Measurements from ENCODE around the gene HOXA10. TPM values are rescaled to one million over a fixed set of nuclear protein-coding genes. Genes with fewer than 3 reads are reported as not detected.

Gene HOXA10
- total RNA-seq, 1 experiment from 2014 or later: 9.5 TPM

GRCh38 chr7:27151341-27151930 lies 22.7 kb downstream of the HOXA10 start:
- POLR2A ChIA-PET: interaction anchor here (1.0 kb wide), 2 partner anchors 9 to 36 kb away, joined by 4 to 5 read pairs; no protein-coding TSS in a partner anchor
- H3K36me3 Mint-ChIP-seq (ENCODE audit: insufficient read depth, unreplicated experiment): peaks cover 25% of the 10 kb centered on the region
- H3K36me3 ChIP-seq (ENCODE audit: control insufficient read depth, insufficient read depth, low read length): no peaks in the 10 kb centered on the region; the same call in 1 of the 2 replicates
- H3K4me1 Mint-ChIP-seq (ENCODE audit: low read depth, unreplicated experiment): no peaks in the 10 kb centered on the region
- H3K4me3 ChIP-seq (ENCODE audit: low read depth, low read length): peak overlapping the region; percentile 68
- H3K4me3 Mint-ChIP-seq (ENCODE audit: unreplicated experiment): peak overlapping the region; percentile 94
- no peaks in the 10 kb centered on the region for H3K9me3 ChIP-seq
- H3K27ac Mint-ChIP-seq (ENCODE audit: unreplicated experiment): peak overlapping the region; percentile 82
- H3K27me3 Mint-ChIP-seq (ENCODE audit: insufficient read depth, unreplicated experiment): no peaks in the 10 kb centered on the region
- CTCF ChIA-PET: interaction anchor here (0.5 to 4.0 kb wide), 13 partner anchors 9 to 471 kb away, joined by 3 to 40 read pairs (median 3); partner anchors contain the start of genes HOXA4 and HOXA9
- no peaks in the 10 kb centered on the region for H3K27me3 ChIP-seq (replicated peaks; ENCODE audit: control insufficient read depth, insufficient read depth, low read length)
- peak in 1 of 2 experiments; percentile 38 for DNase-seq
- no TSS peak for BruUV-seq (replicated peaks)
- no peak for TF ChIP-seq CTCF (IDR thresholded peaks at IDR 0.05; ENCODE audit: insufficient read depth in 1 of 2, low read depth in 1 of 2, low read length in 1 of 2, severe bottlenecking in 1 of 2, unreplicated experiment in 1 of 2)
- H3K4me1 ChIP-seq: peaks cover 27% of the 10 kb centered on the region
- intact Hi-C loops (cut with micrococcal nuclease; ENCODE audit: unreplicated experiment): loop anchor here (1.0 kb wide), 1 partner anchor 10 kb away; no protein-coding TSS in a partner anchor
- H3K9me3 Mint-ChIP-seq (ENCODE audit: unreplicated experiment): no peaks in the 10 kb centered on the region

- Mint-ChIP-seq H3K9me3 (ENCODE audit: unreplicated experiment) (no peaks in the 10 kb centered on the region), H3K4me1 (ENCODE audit: low read depth, unreplicated experiment) (no peaks in the 10 kb centered on the region), H3K27me3 (ENCODE audit: insufficient read depth, unreplicated experiment) (no peaks in the 10 kb centered on the region), H3K27ac (ENCODE audit: unreplicated experiment) (peak overlapping the region; percentile 82), H3K36me3 (ENCODE audit: insufficient read depth, unreplicated experiment) (peaks cover 19% of the 10 kb centered on the region), H3K4me3 (ENCODE audit: unreplicated experiment) (peak overlapping the region; percentile 94)
- Histone ChIP-seq H3K9me3 (no peaks in the 10 kb centered on the region), H3K4me1 (peaks cover 27% of the 10 kb centered on the region), H3K36me3 (ENCODE audit: control insufficient read depth, insufficient read depth, low read length) (no peaks in the 10 kb centered on the region; the same call in 1 of the 2 replicates), H3K4me3 (ENCODE audit: low read depth, low read length) (peak overlapping the region; percentile 68), H3K27me3 (replicated peaks; ENCODE audit: control insufficient read depth, insufficient read depth, low read length) (no peaks in the 10 kb centered on the region)
- DNase-seq: peak; percentile 62 to 85
- POLR2A ChIA-PET: interaction anchor here (1.0 kb wide), 2 partner anchors 10 to 35 kb away, joined by 4 to 5 read pairs; no protein-coding TSS in a partner anchor
- TF ChIP-seq CTCF (IDR thresholded peaks at IDR 0.05; ENCODE audit: insufficient read depth in 1 of 2, low read depth in 1 of 2, low read length in 1 of 2, severe bottlenecking in 1 of 2, unreplicated experiment in 1 of 2): peak; percentile 76 to 92
- CTCF ChIA-PET: interaction anchor here (0.5 to 4.0 kb wide), 13 partner anchors 11 to 470 kb away, joined by 3 to 40 read pairs (median 3); partner anchors contain the start of genes HOXA4 and HOXA9
- intact Hi-C loops (cut with micrococcal nuclease; ENCODE audit: unreplicated experiment): loop anchor here (1.0 kb wide), 1 partner anchor 11 kb away; no protein-coding TSS in a partner anchor
- BruUV-seq (replicated peaks): no TSS peak
These were observed 23.4 kb downstream of the HOXA10 start for GRCh38 chr7:27150568-27151340.

Data from Caco-2 (cell line).